Measurements from ENCODE around the gene APOBEC3A. TPM values are rescaled to one million over a fixed set of nuclear protein-coding genes. Genes with fewer than 3 reads are reported as not detected.
A peak's percentile ranks its signal among the peaks of the same experiment; 100 is the strongest.
"Not testable (repeated sequence)": the region's sequence is repeated elsewhere in the genome, so short reads cannot be mapped to it uniquely, and the experiment has no call there.

The APOBEC3A gene
- total RNA-seq, 1 donor from 2014 or later, result not detected

DNA sequence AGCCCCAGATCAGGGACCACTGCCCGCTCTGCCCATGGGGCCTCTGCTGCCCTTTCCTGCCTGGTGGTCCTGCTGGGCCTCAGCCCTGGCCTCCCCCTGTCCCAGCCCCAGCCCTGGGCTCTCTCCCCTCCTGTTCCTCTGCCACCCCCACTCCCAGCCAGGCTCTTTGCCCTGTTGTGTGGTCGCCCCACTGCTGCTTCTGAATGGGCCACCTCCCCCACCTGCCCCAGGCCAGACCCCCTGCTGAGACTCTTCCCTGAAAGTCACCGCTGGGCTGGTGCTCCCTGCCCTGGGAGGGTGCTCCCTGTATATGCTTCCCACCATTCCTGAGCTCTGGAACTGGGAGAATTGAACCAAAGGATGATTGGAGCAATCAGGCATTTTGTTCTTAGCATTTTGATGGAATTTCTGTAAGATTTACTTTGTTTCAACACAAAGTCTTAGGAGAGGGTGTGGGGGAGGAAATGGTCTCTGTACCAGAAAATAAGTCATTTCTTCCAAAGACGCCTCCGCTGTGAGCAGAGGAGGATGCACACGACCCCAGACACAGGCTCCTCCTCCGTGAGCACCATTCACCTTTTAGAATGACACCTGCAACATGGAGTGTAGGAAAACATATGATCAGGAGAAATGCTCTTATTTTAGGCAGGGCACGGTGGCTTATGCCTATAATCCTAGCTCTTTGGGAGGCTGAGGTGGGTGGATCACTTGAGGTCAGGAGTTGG, 29.9 kb downstream of the APOBEC3A start:
- Mint-ChIP-seq H3K4me1 (ENCODE audit: low read depth) (peaks cover 6% of the 10 kb centered on the region), H3K27me3 (ENCODE audit: low read depth) (no peaks in the 10 kb centered on the region), H3K27ac (ENCODE audit: unreplicated experiment) (no peak overlapping the region), H3K4me3 (ENCODE audit: unreplicated experiment) (no peak overlapping the region), H3K9me3 (ENCODE audit: low read depth) (peaks cover 5% of the 10 kb centered on the region), H3K36me3 (ENCODE audit: low read depth) (no peaks in the 10 kb centered on the region)
- no peak for DNase-seq (ENCODE audit: low spot score)
- TF ChIP-seq, protein P1, sequence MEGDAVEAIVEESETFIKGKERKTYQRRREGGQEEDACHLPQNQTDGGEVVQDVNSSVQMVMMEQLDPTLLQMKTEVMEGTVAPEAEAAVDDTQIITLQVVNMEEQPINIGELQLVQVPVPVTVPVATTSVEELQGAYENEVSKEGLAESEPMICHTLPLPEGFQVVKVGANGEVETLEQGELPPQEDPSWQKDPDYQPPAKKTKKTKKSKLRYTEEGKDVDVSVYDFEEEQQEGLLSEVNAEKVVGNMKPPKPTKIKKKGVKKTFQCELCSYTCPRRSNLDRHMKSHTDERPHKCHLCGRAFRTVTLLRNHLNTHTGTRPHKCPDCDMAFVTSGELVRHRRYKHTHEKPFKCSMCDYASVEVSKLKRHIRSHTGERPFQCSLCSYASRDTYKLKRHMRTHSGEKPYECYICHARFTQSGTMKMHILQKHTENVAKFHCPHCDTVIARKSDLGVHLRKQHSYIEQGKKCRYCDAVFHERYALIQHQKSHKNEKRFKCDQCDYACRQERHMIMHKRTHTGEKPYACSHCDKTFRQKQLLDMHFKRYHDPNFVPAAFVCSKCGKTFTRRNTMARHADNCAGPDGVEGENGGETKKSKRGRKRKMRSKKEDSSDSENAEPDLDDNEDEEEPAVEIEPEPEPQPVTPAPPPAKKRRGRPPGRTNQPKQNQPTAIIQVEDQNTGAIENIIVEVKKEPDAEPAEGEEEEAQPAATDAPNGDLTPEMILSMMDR (IDR thresholded peaks at IDR 0.05), result no peak

DNA sequence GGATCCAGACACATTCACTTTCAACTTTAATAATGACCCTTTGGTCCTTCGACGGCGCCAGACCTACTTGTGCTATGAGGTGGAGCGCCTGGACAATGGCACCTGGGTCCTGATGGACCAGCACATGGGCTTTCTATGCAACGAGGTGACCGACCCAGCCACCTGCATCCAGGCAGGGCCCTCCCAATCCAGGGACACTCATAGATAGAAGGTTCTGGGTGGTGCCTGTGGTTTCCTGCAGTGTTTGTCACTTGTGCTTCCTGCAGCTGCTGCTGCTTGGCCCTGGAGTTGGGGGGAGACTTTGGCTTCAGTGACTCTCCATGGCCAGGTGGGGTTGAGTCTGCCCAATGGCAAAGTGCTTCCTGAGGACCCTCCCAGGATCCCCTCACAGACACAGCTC, 32.1 kb downstream of the APOBEC3A start:
- Mint-ChIP-seq H3K9me3 (ENCODE audit: low read depth) (no peaks in the 10 kb centered on the region), H3K27ac (ENCODE audit: unreplicated experiment) (no peak overlapping the region), H3K4me1 (ENCODE audit: low read depth) (no peaks in the 10 kb centered on the region), H3K4me3 (ENCODE audit: unreplicated experiment) (no peak overlapping the region), H3K36me3 (ENCODE audit: low read depth) (no peaks in the 10 kb centered on the region), H3K27me3 (ENCODE audit: low read depth) (peaks cover 4% of the 10 kb centered on the region)
- TF ChIP-seq, protein P1 (IDR thresholded peaks at IDR 0.05), result no peak
- DNase-seq (ENCODE audit: low spot score), result no peak

DNA sequence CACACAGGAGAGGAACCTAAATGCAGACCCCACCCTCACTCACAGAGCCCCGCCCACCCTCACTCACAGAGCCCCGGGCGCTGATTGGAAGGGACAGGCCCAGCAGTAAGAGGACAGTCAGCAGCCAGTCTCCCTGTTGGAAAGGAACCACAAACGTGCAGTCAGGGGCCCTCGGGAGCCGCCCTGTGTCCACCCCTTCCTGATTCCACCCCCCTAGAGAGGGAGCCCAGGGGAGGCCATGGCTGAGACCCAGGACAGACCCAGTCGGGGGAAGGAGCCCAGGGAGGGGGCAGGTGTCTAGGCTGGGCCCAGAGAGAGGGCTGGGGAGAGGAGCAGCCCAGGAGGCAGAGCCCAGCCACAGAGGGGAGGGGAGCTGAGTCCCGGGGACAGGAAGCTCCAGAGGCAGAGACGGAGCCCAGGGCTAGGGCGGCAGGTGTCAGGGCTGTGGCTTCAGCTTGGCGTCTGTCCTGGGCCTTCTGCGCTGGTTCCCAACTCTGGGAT, 35.5 kb downstream of the APOBEC3A start:
- peaks cover 13% of the 10 kb centered on the region for H3K27me3 Mint-ChIP-seq (ENCODE audit: low read depth)
- H3K9me3 Mint-ChIP-seq (ENCODE audit: low read depth); DNase-seq (ENCODE audit: low spot score); H3K4me3 Mint-ChIP-seq (ENCODE audit: unreplicated experiment); H3K27ac Mint-ChIP-seq (ENCODE audit: unreplicated experiment); H3K4me1 Mint-ChIP-seq (ENCODE audit: low read depth); H3K36me3 Mint-ChIP-seq (ENCODE audit: low read depth): not testable (repeated sequence)

DNA sequence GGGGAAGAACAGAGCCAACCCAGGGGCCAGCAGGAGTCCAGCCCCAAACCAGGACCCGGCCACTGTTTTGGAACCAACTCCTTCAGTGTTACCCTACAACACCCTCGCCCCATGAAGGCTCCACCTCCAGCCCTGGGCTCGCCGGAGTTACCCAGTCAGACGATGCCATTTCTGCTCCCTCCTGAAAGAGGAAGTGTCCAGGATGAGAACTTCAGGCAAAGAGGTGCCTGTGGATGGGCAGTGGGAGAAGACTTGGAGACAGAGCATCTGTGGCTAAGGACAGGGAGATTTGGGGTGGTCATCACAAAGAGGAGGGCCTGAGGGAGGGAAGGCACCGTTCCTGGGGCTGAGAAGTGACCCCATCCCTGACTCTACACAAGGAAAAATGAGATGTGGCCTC, 38.7 kb downstream of the APOBEC3A start:
- H3K4me3 Mint-ChIP-seq (ENCODE audit: unreplicated experiment), result no peak overlapping the region
- H3K9me3 Mint-ChIP-seq (ENCODE audit: low read depth), result peaks cover 4% of the 10 kb centered on the region
- H3K27me3 Mint-ChIP-seq (ENCODE audit: low read depth), result peaks cover 27% of the 10 kb centered on the region
- H3K27ac Mint-ChIP-seq (ENCODE audit: unreplicated experiment), result no peak overlapping the region
- no peak for DNase-seq (ENCODE audit: low spot score)
- H3K4me1 Mint-ChIP-seq (ENCODE audit: low read depth), result no peaks in the 10 kb centered on the region
- H3K36me3 Mint-ChIP-seq (ENCODE audit: low read depth), result no peaks in the 10 kb centered on the region
- TF ChIP-seq, protein P1 (IDR thresholded peaks at IDR 0.05), result no peak

DNA sequence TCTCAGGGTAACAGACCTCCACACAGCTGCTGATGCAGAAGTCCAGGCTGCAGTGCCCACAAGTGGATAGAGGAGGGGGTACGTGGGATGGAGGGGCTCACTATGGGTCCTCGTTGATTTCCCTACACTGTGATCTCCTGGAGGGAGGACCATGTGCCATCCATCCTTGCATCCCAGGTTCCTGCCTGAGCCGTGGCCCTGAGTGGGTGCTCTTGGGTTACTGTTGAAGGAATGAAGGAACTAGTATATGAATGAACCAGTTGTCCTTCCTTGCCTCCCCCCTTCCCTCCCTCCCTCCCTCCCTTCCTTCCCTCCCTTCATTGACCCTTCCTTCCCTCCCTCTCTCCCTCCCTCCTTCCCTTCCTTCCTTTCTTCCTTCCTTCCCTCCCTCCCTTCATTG, 40.1 kb downstream of the APOBEC3A start:
- TF ChIP-seq, protein P1 (IDR thresholded peaks at IDR 0.05), result no peak
- no peak overlapping the region for H3K27ac Mint-ChIP-seq (ENCODE audit: unreplicated experiment)
- peaks cover 4% of the 10 kb centered on the region for H3K9me3 Mint-ChIP-seq (ENCODE audit: low read depth)
- peaks cover 28% of the 10 kb centered on the region for H3K27me3 Mint-ChIP-seq (ENCODE audit: low read depth)
- no peaks in the 10 kb centered on the region for H3K4me1 Mint-ChIP-seq (ENCODE audit: low read depth)
- H3K36me3 Mint-ChIP-seq (ENCODE audit: low read depth), result no peaks in the 10 kb centered on the region
- no peak for DNase-seq (ENCODE audit: low spot score)
- H3K4me3 Mint-ChIP-seq (ENCODE audit: unreplicated experiment), result no peak overlapping the region

DNA sequence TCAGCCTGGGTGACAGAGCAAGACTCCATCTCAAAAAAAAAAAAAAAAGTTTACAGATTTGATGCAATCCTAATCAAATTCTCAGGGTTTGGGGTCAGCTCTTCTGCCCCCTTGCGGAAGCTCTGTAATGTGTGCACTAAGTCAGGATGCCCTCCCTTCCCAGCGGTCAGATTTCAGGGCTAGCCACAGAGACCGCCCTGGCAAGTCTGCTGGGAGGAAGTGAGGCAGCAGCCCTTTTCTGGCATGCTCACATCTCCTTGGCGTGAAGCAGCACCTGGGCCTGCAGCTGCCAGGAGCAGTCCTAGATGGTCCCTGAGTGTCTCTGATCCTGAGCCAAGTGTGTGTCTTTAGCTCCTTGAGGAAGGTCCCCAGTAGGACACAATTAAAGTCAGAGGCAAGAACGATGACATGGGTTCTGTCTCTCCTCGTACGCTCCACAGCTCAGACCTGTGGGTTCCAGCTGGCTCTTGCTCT, 45.8 kb downstream of the APOBEC3A start:
- Mint-ChIP-seq H3K9me3 (ENCODE audit: low read depth) (peaks cover under 1% of the 10 kb centered on the region), H3K36me3 (ENCODE audit: low read depth) (no peaks in the 10 kb centered on the region), H3K4me3 (ENCODE audit: unreplicated experiment) (no peak overlapping the region), H3K27ac (ENCODE audit: unreplicated experiment) (no peak overlapping the region), H3K4me1 (ENCODE audit: low read depth) (peaks cover 7% of the 10 kb centered on the region), H3K27me3 (ENCODE audit: low read depth) (peaks cover 12% of the 10 kb centered on the region)
- TF ChIP-seq, protein P1 (IDR thresholded peaks at IDR 0.05), result peak; percentile 87
- no peak for DNase-seq (ENCODE audit: low spot score)
